ENCODE measurements around the gene PAK1.
A peak's percentile ranks its signal among the peaks of the same experiment; 100 is the strongest.
"Not testable (repeated sequence)": the region's sequence is repeated elsewhere in the genome, so short reads cannot be mapped to it uniquely, and the experiment has no call there.

Gene PAK1

GRCh38 chr11:77473801-77474683, at the start of gene PAK1:
Gene PAK1, minus strand, starts transcription at chr11:77474094. Its CDS starts 81,574 bp downstream, at chr11:77392520.
- peak; percentile 69 to 80 (median 73) for DNase-seq (ENCODE audit: low read depth in 4 of 4, low spot score in 1 of 4)

GRCh38 chr11:77522215-77522614, 48.3 kb upstream of the PAK1 start:
- no peak for DNase-seq (ENCODE audit: low read depth in 4 of 4, low spot score in 1 of 4)

GRCh38 chr11:77519847-77520246, 46.0 kb upstream of the PAK1 start:
- DNase-seq (ENCODE audit: low read depth in 4 of 4, low spot score in 1 of 4) = no peak

- DNase-seq (ENCODE audit: low read depth in 4 of 4, low spot score in 1 of 4) = no peak
These were observed 44.6 kb upstream of the PAK1 start for GRCh38 chr11:77518471-77518870.

GRCh38 chr11:77517753-77518152, 43.9 kb upstream of the PAK1 start:
- no peak for DNase-seq (ENCODE audit: low read depth in 4 of 4, low spot score in 1 of 4)

- no peak for DNase-seq (ENCODE audit: low read depth in 4 of 4, low spot score in 1 of 4)
These were observed 43.3 kb upstream of the PAK1 start for GRCh38 chr11:77517226-77517625.

- no peak for DNase-seq (ENCODE audit: low read depth in 4 of 4, low spot score in 1 of 4)
These were observed 41.6 kb upstream of the PAK1 start for GRCh38 chr11:77515483-77515882.

GRCh38 chr11:77515063-77515462, 41.2 kb upstream of the PAK1 start:
- DNase-seq (ENCODE audit: low read depth in 4 of 4, low spot score in 1 of 4) = no peak

DNA sequence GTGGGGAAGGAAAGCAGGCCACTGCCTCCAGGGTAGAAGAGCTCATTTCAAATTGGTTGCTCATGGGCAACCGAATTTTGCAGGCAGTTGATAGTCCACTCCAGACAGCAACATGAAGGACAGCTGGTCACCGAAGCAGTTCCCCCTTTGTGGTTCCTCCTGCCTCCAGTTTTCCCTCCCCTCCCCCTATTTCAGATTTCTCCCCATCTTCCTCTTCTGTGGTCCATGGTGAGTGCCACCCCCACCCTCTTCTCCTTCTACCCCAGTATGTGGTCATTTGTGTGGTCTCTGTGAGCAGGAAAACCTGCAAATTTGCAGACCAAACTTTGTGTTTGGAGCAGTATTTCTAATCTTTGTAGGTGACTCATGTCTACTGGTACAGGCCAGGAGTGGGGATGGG, 38.2 kb upstream of the PAK1 start:
- DNase-seq (ENCODE audit: low read depth in 4 of 4, low spot score in 1 of 4) = no peak

DNA sequence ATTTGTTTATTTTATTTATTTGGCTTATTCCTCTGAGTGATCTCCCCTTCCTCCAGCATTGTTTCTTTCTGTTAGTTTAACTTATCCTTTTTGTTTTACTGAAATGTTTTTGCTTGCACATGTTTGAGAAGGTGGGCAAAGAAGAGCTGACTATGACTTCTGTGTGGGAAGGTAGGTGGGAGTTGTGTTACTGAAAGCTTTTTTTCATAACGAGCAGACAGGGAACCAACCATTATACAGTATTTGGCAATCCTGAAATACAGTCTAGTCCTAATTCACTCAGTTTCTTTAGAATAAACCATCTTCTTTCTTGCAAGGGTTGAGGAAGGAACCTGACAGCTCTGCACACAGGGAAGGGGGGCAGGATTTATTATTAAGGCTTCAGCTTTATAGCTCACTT, 37.0 kb upstream of the PAK1 start:
- DNase-seq (ENCODE audit: low read depth in 4 of 4, low spot score in 1 of 4) = no peak

GRCh38 chr11:77510095-77510494, 36.2 kb upstream of the PAK1 start:
- DNase-seq (ENCODE audit: low read depth in 4 of 4, low spot score in 1 of 4) = no peak

DNA sequence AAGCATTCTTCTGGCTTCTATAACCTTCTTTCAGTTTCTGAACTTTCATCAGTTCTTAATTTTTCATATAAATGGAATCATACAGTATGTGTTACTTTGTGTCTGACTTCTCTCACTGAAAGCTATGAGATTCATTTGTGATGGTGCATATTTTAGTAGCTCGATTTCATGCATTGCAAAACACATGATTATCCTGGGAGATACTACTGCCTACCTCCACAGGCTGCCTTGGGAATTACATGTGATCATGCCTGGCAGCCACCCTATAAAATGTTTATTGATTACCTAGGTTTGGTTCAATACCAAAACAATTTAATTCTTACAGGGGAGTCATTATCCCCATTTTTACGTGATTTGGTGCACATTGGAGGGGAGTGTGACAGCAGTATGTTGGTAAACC, 34.1 kb upstream of the PAK1 start:
- no peak for DNase-seq (ENCODE audit: low read depth in 4 of 4, low spot score in 1 of 4)

GRCh38 chr11:77506857-77507256, 33.0 kb upstream of the PAK1 start:
- no peak for DNase-seq (ENCODE audit: low read depth in 4 of 4, low spot score in 1 of 4)

GRCh38 chr11:77505956-77506355, 32.1 kb upstream of the PAK1 start:
- no peak for DNase-seq (ENCODE audit: low read depth in 4 of 4, low spot score in 1 of 4)

DNA sequence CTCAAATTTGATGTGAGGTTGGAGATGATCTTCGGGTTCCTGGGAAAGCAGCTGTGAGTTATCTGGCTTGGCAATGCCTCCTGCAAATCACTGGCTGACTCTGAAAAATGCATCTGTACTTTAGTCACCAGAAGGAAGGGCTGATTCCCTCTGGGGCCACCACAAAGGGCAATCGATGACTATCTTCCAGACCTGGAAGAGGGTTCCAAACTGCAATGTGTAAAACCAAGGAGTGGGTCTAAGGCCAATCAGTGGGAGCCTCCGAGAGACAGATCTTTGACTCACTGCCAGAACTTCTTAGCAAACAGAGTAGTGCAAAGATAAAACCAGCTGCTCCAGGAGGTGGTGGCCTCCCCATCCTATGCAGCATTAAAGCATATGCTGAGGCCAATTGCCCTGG, 29.1 kb upstream of the PAK1 start:
- DNase-seq (ENCODE audit: low read depth in 4 of 4, low spot score in 1 of 4) = no peak

DNA sequence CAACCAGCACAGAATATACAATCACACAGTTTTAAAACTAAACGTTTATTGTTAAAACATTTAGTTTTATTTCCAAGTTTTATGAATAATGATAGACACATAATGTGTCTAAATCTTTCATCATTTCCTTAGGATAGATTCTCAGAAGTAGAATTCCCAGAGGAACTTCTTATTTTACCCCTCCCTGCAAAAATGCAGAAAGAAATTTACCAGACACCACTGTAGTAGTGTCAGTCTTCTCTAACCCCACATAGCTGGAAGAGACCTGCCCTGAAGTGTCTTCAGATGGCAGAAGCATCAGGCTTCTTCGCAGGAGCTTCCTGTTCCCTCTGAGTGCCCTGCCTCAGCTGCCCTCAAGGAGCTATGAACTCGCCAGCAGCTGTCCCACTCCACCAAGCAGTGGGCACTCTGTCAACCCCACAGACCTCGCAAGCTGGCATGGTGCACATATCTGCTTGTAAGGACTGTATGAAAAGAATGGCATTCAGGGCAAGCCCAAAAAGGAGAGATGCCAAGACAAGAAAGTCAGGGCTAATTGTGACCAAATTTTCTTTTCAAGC, 28.5 kb upstream of the PAK1 start:
- DNase-seq (ENCODE audit: low read depth in 4 of 4, low spot score in 1 of 4) = no peak

DNA sequence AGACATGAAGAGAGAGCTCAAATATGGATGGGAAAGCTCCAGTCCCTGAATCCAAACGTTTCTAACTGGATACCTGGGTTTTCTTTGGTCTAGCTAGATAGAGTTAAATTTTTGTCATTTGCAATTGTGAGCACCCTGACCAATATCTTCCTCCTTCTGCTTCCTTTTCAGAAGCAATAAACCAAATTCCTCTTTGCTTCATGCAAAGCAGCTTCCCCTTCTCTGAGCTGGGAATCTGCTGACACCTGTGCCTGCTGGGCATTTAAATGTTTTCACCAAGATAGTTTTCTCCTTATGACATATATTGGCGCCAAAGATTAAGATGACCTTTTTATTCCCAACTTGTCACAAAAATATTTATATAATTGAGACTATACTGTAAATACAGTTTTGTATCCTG, 27.9 kb upstream of the PAK1 start:
- DNase-seq (ENCODE audit: low read depth in 4 of 4, low spot score in 1 of 4) = no peak

GRCh38 chr11:77497368-77497767, 23.5 kb upstream of the PAK1 start:
- no peak for DNase-seq (ENCODE audit: low read depth in 4 of 4, low spot score in 1 of 4)

DNA sequence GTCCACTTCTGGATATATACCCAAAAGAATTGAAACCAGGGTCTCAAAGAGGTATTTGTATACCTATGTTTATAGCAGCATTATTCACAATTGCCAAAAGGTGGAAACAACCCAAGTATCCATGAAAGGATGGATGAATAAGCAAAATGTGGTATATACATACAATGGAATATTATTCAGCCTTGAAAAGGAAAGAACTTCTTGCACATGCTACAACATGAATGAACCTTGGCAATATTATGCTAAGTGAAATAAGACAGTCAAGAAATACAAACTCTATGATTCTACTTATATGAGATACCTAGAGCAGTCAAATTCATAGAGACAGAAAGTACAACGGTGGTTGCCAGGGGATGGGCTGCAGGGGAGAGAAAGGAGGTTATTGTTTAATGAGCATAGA, 21.6 kb upstream of the PAK1 start:
- DNase-seq (ENCODE audit: low read depth in 4 of 4, low spot score in 1 of 4) = no peak

DNA sequence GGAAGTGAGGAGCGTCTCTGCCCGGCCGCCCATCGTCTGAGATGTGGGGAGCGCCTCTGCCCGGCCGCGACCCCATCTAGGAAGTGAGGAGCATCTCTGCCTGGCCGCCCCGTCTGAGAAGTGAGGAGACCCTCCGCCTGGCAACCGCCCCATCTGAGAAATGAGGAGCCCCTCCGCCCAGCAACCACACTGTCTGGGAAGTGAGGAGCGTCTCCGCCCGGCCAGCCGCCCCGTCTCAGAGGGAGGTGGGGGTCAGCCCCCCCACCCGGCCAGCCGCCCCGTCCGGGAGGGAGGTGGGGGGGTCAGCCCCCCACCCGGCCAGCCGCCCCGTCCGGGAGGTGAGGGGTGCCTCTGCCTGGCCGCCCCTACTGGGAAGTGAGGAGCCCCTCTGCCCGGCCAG, 16.1 kb upstream of the PAK1 start:
- DNase-seq (ENCODE audit: low read depth in 4 of 4, low spot score in 1 of 4) = not testable (repeated sequence)

- no peak for DNase-seq (ENCODE audit: low read depth in 4 of 4, low spot score in 1 of 4)
These were observed 13.9 kb upstream of the PAK1 start for GRCh38 chr11:77487790-77488189.

DNA sequence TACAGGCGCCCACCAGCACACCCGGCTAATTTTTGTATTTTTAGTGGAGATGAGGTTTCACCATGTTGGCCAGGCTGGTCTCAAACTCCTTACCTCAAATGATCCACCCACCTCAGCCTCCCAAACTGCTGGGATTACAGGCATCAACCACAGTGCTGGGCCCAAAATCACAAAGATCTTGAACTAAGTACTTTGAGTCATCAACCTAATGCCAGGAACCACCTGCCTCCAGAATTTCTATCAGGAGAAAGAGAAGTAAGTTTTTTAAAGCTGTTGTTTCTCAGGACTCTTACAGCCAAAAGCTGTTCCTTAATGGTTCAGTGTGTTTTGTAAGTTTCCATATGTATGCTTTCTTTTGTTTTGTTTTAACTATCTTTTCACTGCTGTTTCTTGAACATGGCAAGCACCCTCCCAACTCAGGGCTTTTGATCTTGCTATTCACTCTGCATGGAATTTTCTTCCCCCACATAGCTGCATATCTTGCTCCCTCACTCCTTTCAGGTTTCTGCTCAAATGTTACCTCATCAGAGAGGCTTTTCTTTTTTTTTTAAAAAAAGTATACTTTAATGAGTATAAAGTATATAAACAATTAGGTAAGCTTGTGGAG, 6.0 kb upstream of the PAK1 start:
- DNase-seq (ENCODE audit: low read depth in 4 of 4, low spot score in 1 of 4) = no peak
